ENCODE results near the gene EXOC4.

EXOC4 gene

DNA sequence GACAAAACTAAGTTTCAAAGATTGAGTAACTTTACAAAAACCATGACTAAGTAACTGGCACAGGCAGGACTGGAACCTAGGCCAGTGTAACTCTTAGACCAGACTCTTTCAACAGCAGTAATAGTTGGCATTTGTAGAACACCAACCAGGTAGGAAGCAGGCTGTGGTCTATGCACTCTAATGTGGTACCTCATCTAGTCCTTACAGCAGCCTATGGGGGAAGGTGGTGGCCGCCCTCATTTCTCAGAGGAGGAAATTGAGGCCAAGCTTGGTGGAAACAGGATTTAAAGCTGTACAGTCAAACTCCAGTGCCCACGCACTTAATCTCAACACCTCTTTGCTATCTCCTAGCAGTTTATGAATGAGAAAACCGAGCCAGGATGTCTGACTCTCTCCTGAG is 708.8 kb downstream of the EXOC4 start:
- no peak for DNase-seq (ENCODE audit: low read depth)
- TF ChIP-seq, protein P1, sequence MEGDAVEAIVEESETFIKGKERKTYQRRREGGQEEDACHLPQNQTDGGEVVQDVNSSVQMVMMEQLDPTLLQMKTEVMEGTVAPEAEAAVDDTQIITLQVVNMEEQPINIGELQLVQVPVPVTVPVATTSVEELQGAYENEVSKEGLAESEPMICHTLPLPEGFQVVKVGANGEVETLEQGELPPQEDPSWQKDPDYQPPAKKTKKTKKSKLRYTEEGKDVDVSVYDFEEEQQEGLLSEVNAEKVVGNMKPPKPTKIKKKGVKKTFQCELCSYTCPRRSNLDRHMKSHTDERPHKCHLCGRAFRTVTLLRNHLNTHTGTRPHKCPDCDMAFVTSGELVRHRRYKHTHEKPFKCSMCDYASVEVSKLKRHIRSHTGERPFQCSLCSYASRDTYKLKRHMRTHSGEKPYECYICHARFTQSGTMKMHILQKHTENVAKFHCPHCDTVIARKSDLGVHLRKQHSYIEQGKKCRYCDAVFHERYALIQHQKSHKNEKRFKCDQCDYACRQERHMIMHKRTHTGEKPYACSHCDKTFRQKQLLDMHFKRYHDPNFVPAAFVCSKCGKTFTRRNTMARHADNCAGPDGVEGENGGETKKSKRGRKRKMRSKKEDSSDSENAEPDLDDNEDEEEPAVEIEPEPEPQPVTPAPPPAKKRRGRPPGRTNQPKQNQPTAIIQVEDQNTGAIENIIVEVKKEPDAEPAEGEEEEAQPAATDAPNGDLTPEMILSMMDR (IDR thresholded peaks at IDR 0.05; ENCODE audit: low read depth, low read length, missing control alignments): no peak
- H3K4me3 ChIP-seq (ENCODE audit: low read depth, low read length): no peak overlapping the region

DNA sequence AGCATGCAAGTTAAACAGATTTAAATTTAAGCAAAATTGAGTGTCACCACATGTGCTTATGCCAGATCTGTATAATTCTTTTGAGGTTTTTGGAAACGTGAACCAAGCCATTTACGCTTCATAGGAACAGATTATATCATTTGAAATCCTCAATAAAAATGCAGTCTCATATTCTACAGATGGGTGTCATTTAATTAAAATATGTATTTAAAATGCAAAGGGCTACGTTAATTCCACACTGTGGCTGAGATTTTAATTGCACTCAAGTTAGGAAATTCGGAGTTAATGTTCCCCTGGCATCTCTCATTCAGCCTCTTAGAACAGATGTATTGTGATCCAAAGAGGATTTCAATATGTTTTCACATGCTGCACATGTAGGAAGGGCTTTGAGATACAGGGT is 709.8 kb downstream of the EXOC4 start:
- H3K4me3 ChIP-seq (ENCODE audit: low read depth, low read length): no peak overlapping the region
- DNase-seq (ENCODE audit: low read depth): no peak
- TF ChIP-seq, protein P1 (IDR thresholded peaks at IDR 0.05; ENCODE audit: low read depth, low read length, missing control alignments): no peak

DNA sequence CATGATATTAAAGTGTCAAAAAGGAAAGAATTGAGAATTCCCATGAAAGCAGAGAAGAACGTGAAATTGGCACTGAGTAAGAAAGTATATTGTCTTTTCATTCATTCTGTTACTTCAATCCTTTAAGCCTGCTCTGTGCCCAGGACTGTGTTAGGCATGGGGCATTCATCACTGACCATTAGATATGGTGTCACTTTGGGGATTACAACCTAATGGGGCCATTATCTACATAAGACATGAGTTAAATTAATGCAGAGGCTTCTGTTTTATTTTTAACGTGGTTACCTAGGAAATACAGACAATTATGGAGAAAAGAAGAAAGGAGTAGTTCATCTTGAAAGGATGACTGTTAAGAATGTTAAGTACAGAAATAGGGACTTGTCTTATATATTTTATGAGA is 710.8 kb downstream of the EXOC4 start:
- TF ChIP-seq, protein P1 (IDR thresholded peaks at IDR 0.05; ENCODE audit: low read depth, low read length, missing control alignments): no peak
- no peak overlapping the region for H3K4me3 ChIP-seq (ENCODE audit: low read depth, low read length)
- DNase-seq (ENCODE audit: low read depth): no peak

DNA sequence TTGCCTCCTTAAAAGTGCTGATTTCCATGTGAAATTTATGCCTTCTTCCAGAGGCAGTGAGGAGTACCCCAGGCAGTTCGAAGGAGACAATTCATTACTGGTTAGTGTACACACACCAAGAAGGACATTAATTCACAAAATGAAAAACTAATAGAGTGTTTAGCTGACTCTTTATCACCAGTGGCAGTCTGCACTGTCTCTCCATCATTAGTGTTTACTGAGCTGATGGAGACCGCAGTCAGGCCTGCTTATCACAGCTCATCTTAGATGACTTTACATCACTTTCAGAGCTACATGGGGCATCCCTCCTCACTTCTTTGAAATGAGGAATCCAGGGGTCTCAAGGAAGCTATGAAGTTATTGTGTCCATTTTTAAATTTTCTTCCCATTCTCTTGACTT is 718.7 kb downstream of the EXOC4 start:
- TF ChIP-seq, protein P1 (IDR thresholded peaks at IDR 0.05; ENCODE audit: low read depth, low read length, missing control alignments): no peak
- no peak overlapping the region for H3K4me3 ChIP-seq (ENCODE audit: low read depth, low read length)
- no peak for DNase-seq (ENCODE audit: low read depth)

DNA sequence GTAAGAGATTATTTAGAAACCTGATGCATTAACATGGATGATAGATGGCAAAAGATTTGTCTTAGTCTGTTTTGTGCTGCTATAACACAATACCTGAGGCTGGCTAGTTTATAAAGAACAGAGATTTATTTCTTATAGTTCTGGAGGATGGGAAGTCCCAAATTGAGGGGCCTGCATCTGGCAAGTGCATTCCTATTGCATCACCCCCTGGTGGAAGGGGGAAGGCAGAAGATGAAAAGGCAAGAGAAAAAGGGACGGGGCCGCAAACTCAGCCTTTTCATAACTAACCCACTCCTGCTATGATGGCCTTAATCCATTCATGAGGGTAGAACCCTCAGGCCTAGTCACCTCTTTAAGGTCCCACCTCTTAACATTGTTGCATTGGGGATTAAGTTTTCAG is 720.8 kb downstream of the EXOC4 start:
- TF ChIP-seq, protein P1 (IDR thresholded peaks at IDR 0.05; ENCODE audit: low read depth, low read length, missing control alignments): no peak
- H3K4me3 ChIP-seq (ENCODE audit: low read depth, low read length): no peak overlapping the region
- DNase-seq (ENCODE audit: low read depth): no peak

DNA sequence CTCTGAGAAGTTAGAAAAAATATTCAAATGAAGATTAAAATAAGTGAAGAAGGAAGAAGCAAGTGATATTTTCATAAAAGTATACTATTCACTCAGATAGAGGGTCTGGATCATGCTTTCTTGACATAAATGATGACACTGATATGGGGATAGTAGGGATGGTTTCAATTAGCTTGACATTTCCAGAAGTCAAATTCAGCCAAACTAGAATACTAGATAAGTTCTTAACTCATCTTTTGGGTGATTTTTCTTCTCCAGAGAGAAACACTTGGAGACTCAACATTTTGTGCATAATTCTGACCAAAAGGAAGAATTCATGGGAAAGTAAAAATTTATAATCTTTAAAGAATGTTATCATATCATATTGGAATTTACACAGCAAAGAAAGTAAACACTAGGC is 722.3 kb downstream of the EXOC4 start:
- H3K4me3 ChIP-seq (ENCODE audit: low read depth, low read length): no peak overlapping the region
- TF ChIP-seq, protein P1 (IDR thresholded peaks at IDR 0.05; ENCODE audit: low read depth, low read length, missing control alignments): no peak
- DNase-seq (ENCODE audit: low read depth): no peak

DNA sequence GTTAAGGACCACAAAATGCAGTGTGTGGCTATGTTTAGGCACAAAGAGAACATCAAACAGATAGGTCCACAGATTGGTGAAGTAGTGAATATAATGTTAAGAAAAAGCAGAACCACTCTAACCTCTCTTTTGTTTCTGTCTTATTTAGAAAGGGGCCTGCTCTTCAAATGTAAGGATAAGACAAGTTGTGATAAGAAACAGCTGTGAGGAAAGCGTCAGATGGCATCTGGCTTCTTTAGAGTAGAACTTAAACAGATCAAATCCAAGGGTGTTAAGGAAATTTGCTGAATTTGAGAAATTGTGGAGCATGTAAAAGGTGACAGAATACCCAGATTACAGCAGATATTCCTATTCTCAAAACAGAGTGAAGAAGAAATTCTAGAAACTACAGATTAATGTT is 723.3 kb downstream of the EXOC4 start:
- no peak overlapping the region for H3K4me3 ChIP-seq (ENCODE audit: low read depth, low read length)
- DNase-seq (ENCODE audit: low read depth): no peak
- TF ChIP-seq, protein P1 (IDR thresholded peaks at IDR 0.05; ENCODE audit: low read depth, low read length, missing control alignments): no peak

Data from GM12864 (cell line).